HG03108 (cell line): ENCODE results near the gene MEAF6.

ENCODE experiments used
- ATAC-seq: cut with Tn5 transposase; IDR thresholded peaks from one replicate; pipeline ENCODE4 v1.9.1; 2021; ENCODE audit warnings: moderate library complexity; ENCODE audit not compliant: unreplicated experiment

MEAF6 gene

GRCh38 chr1:37485902-37486679, 28.5 kb downstream of the MEAF6 start:
- ATAC-seq, result no peak

- no peak for ATAC-seq
These were observed 30.1 kb downstream of the MEAF6 start for GRCh38 chr1:37484325-37485051.

GRCh38 chr1:37483785-37484184, 30.8 kb downstream of the MEAF6 start:
- no peak for ATAC-seq

- ATAC-seq, result no peak
These were observed 31.5 kb downstream of the MEAF6 start for GRCh38 chr1:37482796-37483744.

GRCh38 chr1:37482004-37482785, 32.4 kb downstream of the MEAF6 start:
- no peak for ATAC-seq

GRCh38 chr1:37481289-37482003, 33.1 kb downstream of the MEAF6 start:
- no peak for ATAC-seq

- ATAC-seq, result no peak
These were observed 33.8 kb downstream of the MEAF6 start for GRCh38 chr1:37480581-37481288.

GRCh38 chr1:37480125-37480466, 34.5 kb downstream of the MEAF6 start:
- no peak for ATAC-seq

GRCh38 chr1:37479255-37480124, 35.1 kb downstream of the MEAF6 start:
- ATAC-seq, result peak; percentile 25

- no peak for ATAC-seq
These were observed 35.7 kb downstream of the MEAF6 start for GRCh38 chr1:37478890-37479254.

GRCh38 chr1:37478451-37478881, 36.1 kb downstream of the MEAF6 start:
- ATAC-seq, result no peak

GRCh38 chr1:37477946-37478345, 36.6 kb downstream of the MEAF6 start:
- ATAC-seq, result no peak

- ATAC-seq, result peak; percentile 35
These were observed 37.2 kb downstream of the MEAF6 start for GRCh38 chr1:37477198-37477931.

- no peak for ATAC-seq
These were observed 37.9 kb downstream of the MEAF6 start for GRCh38 chr1:37476460-37477197.

GRCh38 chr1:37476087-37476452, 38.5 kb downstream of the MEAF6 start:
- no peak for ATAC-seq

GRCh38 chr1:37475380-37476086, 39.0 kb downstream of the MEAF6 start:
- no peak for ATAC-seq
